ENCODE data around the gene XXYLT1. TPM values are rescaled to one million over a fixed set of nuclear protein-coding genes. Genes with fewer than 3 reads are reported as not detected.
A peak's percentile ranks its signal among the peaks of the same experiment; 100 is the strongest.

Gene XXYLT1
- total RNA-seq, 1 donor from 2014 or later = 7.6 TPM

GRCh38 chr3:195065142-195065863, 205.7 kb downstream of the XXYLT1 start:
- Mint-ChIP-seq H3K4me3 (no peak overlapping the region), H3K27ac (no peak overlapping the region), H3K36me3 (ENCODE audit: low read depth) (peaks cover 8% of the 10 kb centered on the region), H3K27me3 (no peaks in the 10 kb centered on the region), H3K9me3 (no peaks in the 10 kb centered on the region), H3K4me1 (peaks cover 22% of the 10 kb centered on the region)
- DNase-seq = no peak
- ATAC-seq (ENCODE audit: low read depth) = no peak
- TF ChIP-seq, protein P1, sequence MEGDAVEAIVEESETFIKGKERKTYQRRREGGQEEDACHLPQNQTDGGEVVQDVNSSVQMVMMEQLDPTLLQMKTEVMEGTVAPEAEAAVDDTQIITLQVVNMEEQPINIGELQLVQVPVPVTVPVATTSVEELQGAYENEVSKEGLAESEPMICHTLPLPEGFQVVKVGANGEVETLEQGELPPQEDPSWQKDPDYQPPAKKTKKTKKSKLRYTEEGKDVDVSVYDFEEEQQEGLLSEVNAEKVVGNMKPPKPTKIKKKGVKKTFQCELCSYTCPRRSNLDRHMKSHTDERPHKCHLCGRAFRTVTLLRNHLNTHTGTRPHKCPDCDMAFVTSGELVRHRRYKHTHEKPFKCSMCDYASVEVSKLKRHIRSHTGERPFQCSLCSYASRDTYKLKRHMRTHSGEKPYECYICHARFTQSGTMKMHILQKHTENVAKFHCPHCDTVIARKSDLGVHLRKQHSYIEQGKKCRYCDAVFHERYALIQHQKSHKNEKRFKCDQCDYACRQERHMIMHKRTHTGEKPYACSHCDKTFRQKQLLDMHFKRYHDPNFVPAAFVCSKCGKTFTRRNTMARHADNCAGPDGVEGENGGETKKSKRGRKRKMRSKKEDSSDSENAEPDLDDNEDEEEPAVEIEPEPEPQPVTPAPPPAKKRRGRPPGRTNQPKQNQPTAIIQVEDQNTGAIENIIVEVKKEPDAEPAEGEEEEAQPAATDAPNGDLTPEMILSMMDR (IDR thresholded peaks at IDR 0.05) = no peak
- ChIA-PET POLR2A (no interaction called here), CTCF (no interaction called here)
- intact Hi-C loops (cut with micrococcal nuclease) = no loop called here

DNA sequence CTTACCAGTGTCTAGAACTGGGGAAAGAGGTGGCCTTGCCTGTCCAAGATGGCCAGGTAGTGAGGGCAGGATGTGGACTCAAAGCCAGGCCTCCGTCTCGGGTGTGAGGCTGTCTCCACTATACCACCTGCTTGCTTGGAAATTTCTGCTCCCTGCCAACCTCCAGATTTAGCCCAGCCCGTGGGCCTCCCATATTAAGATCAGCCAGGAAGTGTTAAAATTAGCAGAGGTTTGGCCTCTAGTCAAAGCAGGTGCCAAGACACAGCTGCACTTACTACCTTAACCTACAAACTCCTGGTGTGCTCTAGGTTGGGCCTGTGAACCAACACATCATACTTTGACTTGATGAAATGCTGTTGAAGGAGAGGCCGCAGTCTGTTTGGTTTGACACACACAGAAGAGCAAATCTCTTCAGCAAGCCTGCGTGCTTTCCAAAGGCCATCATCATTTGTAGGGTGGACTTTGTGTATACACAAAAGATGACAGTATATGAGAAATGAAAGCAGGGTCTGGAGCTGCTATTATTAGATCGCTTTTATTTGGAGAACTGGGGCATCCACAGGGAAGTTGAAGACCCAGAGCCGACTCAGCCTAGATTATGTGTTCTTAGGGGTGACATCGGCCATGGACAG, 206.5 kb downstream of the XXYLT1 start:
- TF ChIP-seq, protein P1 (IDR thresholded peaks at IDR 0.05) = no peak
- Mint-ChIP-seq H3K4me3 (peak overlapping the region; percentile 41), H3K36me3 (ENCODE audit: low read depth) (peaks cover 6% of the 10 kb centered on the region), H3K27me3 (no peaks in the 10 kb centered on the region), H3K9me3 (no peaks in the 10 kb centered on the region), H3K4me1 (peaks cover 22% of the 10 kb centered on the region), H3K27ac (no peak overlapping the region)
- POLR2A ChIA-PET = no interaction called here
- ATAC-seq (ENCODE audit: low read depth) (no peak), DNase-seq (no peak)
- intact Hi-C loops (cut with micrococcal nuclease) = no loop called here
- CTCF ChIA-PET = no interaction called here

GRCh38 chr3:195063581-195064193, 207.3 kb downstream of the XXYLT1 start:
- no peak for ATAC-seq (ENCODE audit: low read depth)
- POLR2A ChIA-PET = interaction anchor here (0.6 kb wide), 1 partner anchor 353 kb away, joined by 6 read pairs; no protein-coding TSS in a partner anchor

DNA sequence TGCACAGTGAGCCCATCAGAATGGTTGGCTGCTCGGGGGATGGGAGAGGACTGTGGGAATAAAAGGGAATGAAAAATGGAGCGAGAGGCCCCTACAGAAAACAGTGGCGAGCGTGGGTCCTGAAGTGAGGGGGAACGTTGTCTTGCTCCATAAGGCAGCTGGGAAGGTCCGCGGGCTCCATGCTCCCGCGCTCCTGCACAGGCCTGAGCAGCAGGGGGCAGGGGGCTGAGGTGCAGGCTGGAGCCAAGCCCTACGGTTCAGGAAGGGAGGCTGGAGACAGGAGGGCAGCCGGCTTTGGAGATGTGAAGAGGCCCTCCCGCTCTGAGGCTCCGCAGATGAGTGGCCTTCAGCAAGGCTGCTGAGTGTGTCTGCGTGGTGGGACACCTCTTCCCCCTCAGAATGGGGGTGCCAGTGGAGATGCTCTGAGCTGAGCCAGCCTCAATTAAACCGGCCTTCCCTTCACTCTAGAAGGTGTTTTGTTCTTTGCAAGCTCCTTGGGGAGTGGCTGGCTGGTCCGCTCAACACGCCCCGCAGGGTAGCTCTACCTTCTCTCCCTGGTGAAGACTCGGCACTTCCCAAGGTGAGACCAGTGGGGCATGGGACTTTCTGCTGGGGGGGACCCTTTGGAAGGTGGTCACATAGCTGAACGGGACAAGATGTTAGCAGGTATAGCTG, 208.0 kb downstream of the XXYLT1 start:
- ATAC-seq (ENCODE audit: low read depth) = no peak
- Mint-ChIP-seq H3K4me3 (no peak overlapping the region), H3K36me3 (ENCODE audit: low read depth) (no peaks in the 10 kb centered on the region), H3K27me3 (no peaks in the 10 kb centered on the region), H3K27ac (no peak overlapping the region), H3K4me1 (peaks cover 22% of the 10 kb centered on the region), H3K9me3 (no peaks in the 10 kb centered on the region)
- CTCF ChIA-PET = interaction anchor here (1.0 kb wide), 1 partner anchor 380 kb away, joined by 4 read pairs; no protein-coding TSS in a partner anchor
- DNase-seq = no peak
- intact Hi-C loops (cut with micrococcal nuclease) = no loop called here
- POLR2A ChIA-PET = no interaction called here
- TF ChIP-seq, protein P1 (IDR thresholded peaks at IDR 0.05) = no peak

More at GRCh38 chr3:195063581-195064193, 207.3 kb downstream of the XXYLT1 start:
- Mint-ChIP-seq H3K4me3 (no peak overlapping the region), H3K9me3 (no peaks in the 10 kb centered on the region), H3K4me1 (peaks cover 22% of the 10 kb centered on the region), H3K27ac (no peak overlapping the region), H3K27me3 (no peaks in the 10 kb centered on the region), H3K36me3 (ENCODE audit: low read depth) (no peaks in the 10 kb centered on the region)
- TF ChIP-seq, protein P1 (IDR thresholded peaks at IDR 0.05) = no peak
- intact Hi-C loops (cut with micrococcal nuclease) = no loop called here
- DNase-seq = no peak
- CTCF ChIA-PET = interaction anchor here (1.0 kb wide), 1 partner anchor 381 kb away, joined by 4 read pairs; no protein-coding TSS in a partner anchor

Data from activated B cell treated with CpG ODN at 0.5 μM for 24 hours (primary cell).